HepG2 (cell line): Measurements from ENCODE around the gene ENO1. TPM values are rescaled to one million over a fixed set of nuclear protein-coding genes. Genes with fewer than 3 reads are reported as not detected.

Source experiments
- ATAC-seq: fragments of 200-7000 bp; cut with Tn5 transposase; 3 replicates; pipeline ENCODE4 v1.9.1; 2020; ENCODE audit warnings: mild to moderate bottlenecking, moderate library complexity
- BruUV-seq: library from RNA; stranded (reverse); fragments of 400-500 nt; replicated peaks from 2 replicates; lab custom pipeline; 2021; lab: Mats Ljungman, UMichigan
- CTCF ChIA-PET: fragments of 300-600 bp; formaldehyde crosslinking; extraction: SDS; loops from one replicate; lab custom pipeline; 2021; ENCODE audit warnings: low total read pairs, inconsistent platforms, low intra/inter-chr PET ratio; lab: Yijun Ruan, JAX
- POLR2A ChIA-PET: fragments of 350-600 bp; sonication (Branson Sonifier 250); formaldehyde crosslinking; loops from one replicate; lab custom pipeline; 2020; ENCODE audit warnings: antibody characterized with exemption, inconsistent platforms; lab: Yijun Ruan, JAX
- DNase-seq: peaks from one replicate; pipeline ENCODE4 v3.0.0-alpha.2; 2015; ENCODE audit warnings: low spot score
- FAIRE-seq: peaks from 3 replicates; lab custom pipeline; 2011; peaks lifted over from hg19 to GRCh38; lab: Jason Lieb, UNC
- H2AFZ ChIP-seq: one replicate; pipeline ENCODE4 v1.6.1; 2011; ENCODE audit warnings: low read length, inconsistent platforms
- H3K27ac ChIP-seq: fragments of 300-600 bp; 3 replicates; pipeline ENCODE4 v1.8.0; 2011; ENCODE audit warnings: mixed run types, mild to moderate bottlenecking, mixed read lengths, low read length, inconsistent platforms; ENCODE audit not compliant: insufficient read depth; ENCODE audit errors: extremely low read length
- H3K27me3 ChIP-seq, 2 experiments: fragments of 200-600 bp in 1 of 2; 2 replicates in 1 of 2; 3 replicates in 1 of 2; pipeline versions ENCODE4 v1.6.0 to v1.8.0; 2011; ENCODE audit warnings: low read length in 2 of 2, mild to moderate bottlenecking in 2 of 2, moderate library complexity in 2 of 2, inconsistent platforms in 1 of 2; ENCODE audit not compliant: insufficient read depth in 2 of 2, control insufficient read depth in 1 of 2
- H3K36me3 ChIP-seq, 2 experiments: fragments of 200-600 bp in 1 of 2; replicated peaks in 1 of 2; 2 replicates in 1 of 2; 3 replicates in 1 of 2; pipeline versions ENCODE4 v1.5.1 to v1.8.0; 2011; ENCODE audit warnings: low read length in 2 of 2, inconsistent platforms in 1 of 2; ENCODE audit not compliant: insufficient read depth in 2 of 2, control insufficient read depth in 1 of 2
- H3K4me1 ChIP-seq: 2 replicates; pipeline ENCODE4 v1.5.1; 2012; ENCODE audit warnings: low read length, inconsistent platforms; ENCODE audit not compliant: insufficient read depth
- H3K4me2 ChIP-seq: 2 replicates; pipeline ENCODE4 v1.6.0; 2011; ENCODE audit warnings: low read depth, low read length, inconsistent platforms
- H3K4me3 ChIP-seq, 3 experiments: fragments of 200-600 bp in 1 of 3; sonication (generic), shearing (Covaris generic) in 1 of 3; replicated peaks in 1 of 3; 2 replicates each; pipeline ENCODE4 v1.5.1; 2011 to 2016; ENCODE audit warnings: low read length in 3 of 3, inconsistent platforms in 2 of 3, low read depth in 2 of 3, mild to moderate bottlenecking in 2 of 3, control low read depth in 1 of 3, mixed read lengths in 1 of 3; ENCODE audit not compliant: insufficient read depth in 1 of 3
- H3K79me2 ChIP-seq: one replicate; pipeline ENCODE4 v1.6.1; 2011; ENCODE audit warnings: low read length, inconsistent platforms; ENCODE audit not compliant: insufficient read depth
- H3K9ac ChIP-seq: 2 replicates; pipeline ENCODE4 v1.6.0; 2011; ENCODE audit warnings: mild to moderate bottlenecking, low read depth, low read length, inconsistent platforms; ENCODE audit not compliant: insufficient read depth
- H3K9me3 ChIP-seq: 2 replicates; pipeline ENCODE4 v1.5.1; 2012; ENCODE audit warnings: mild to moderate bottlenecking, low read length
- H4K20me1 ChIP-seq: 2 replicates; pipeline ENCODE4 v1.6.0; 2011; ENCODE audit warnings: inconsistent platforms, mild to moderate bottlenecking, low read length, moderate library complexity; ENCODE audit not compliant: insufficient read depth
- ADNP ChIP-seq: sonication (generic); formaldehyde crosslinking; IDR thresholded peaks from 2 replicates; pipeline ENCODE4 v1.4.0; 2020; ENCODE audit warnings: missing genetic modification reagents
- BCL6 ChIP-seq: IDR thresholded peaks from 2 replicates; pipeline ENCODE4 v1.6.1; 2016; ENCODE audit warnings: missing genetic modification reagents, missing compliant biosample characterization
- CBFB ChIP-seq: sonication (generic); formaldehyde crosslinking; IDR thresholded peaks from 2 replicates; pipeline ENCODE4 v1.4.0; 2020; ENCODE audit warnings: missing genetic modification reagents
- CC2D1A ChIP-seq: sonication (generic); formaldehyde crosslinking; IDR thresholded peaks from 2 replicates; pipeline ENCODE4 v1.8.1; 2023; ENCODE audit warnings: mild to moderate bottlenecking, missing genetic modification reagents
- FOXO1 ChIP-seq: sonication (generic); formaldehyde crosslinking; IDR thresholded peaks from 2 replicates; pipeline ENCODE4 v1.4.0; 2020; ENCODE audit warnings: missing genetic modification reagents
- HDAC2 ChIP-seq: sonication (generic); formaldehyde crosslinking; IDR thresholded peaks from 2 replicates; pipeline ENCODE4 v1.4.0; 2020; ENCODE audit warnings: missing genetic modification reagents
- HOXD1 ChIP-seq: sonication (generic); formaldehyde crosslinking; IDR thresholded peaks from 2 replicates; pipeline ENCODE4 v1.5.0; 2020; ENCODE audit warnings: missing genetic modification reagents
- KAT7 ChIP-seq: IDR thresholded peaks from 2 replicates; pipeline ENCODE4 v1.6.1; 2018; ENCODE audit warnings: borderline replicate concordance, missing compliant biosample characterization
- NR3C1 ChIP-seq: sonication (generic); formaldehyde crosslinking; IDR thresholded peaks from 2 replicates; pipeline ENCODE4 v1.4.0; 2020; ENCODE audit warnings: missing genetic modification reagents
- PATZ1 ChIP-seq: sonication (generic); formaldehyde crosslinking; IDR thresholded peaks from 2 replicates; pipeline ENCODE4 v1.4.0; 2020; ENCODE audit warnings: missing genetic modification reagents
- PLSCR1 ChIP-seq: sonication (generic); formaldehyde crosslinking; IDR thresholded peaks from 2 replicates; pipeline ENCODE4 v1.5.0; 2020; ENCODE audit warnings: missing genetic modification reagents, mild to moderate bottlenecking, borderline replicate concordance
- POLR2A ChIP-seq, 2 experiments: IDR thresholded peaks; 2 replicates each; pipeline ENCODE4 v1.6.1; 2011; ENCODE audit warnings: low read depth in 2 of 2, low read length in 2 of 2, mild to moderate bottlenecking in 1 of 2, moderate library complexity in 1 of 2; ENCODE audit not compliant: insufficient read depth in 1 of 2
- POLR2AphosphoS5 ChIP-seq: IDR thresholded peaks from 2 replicates; pipeline ENCODE4 v1.6.1; 2012; ENCODE audit warnings: low read depth, low read length
- RXRB ChIP-seq: IDR thresholded peaks from 2 replicates; pipeline ENCODE4 v1.6.1; 2016; ENCODE audit warnings: borderline replicate concordance, missing genetic modification reagents, missing compliant biosample characterization
- THAP7 ChIP-seq: sonication (generic); formaldehyde crosslinking; IDR thresholded peaks from 2 replicates; pipeline ENCODE4 v1.8.1; 2023; ENCODE audit warnings: mild to moderate bottlenecking, missing genetic modification reagents
- ZFP36L2 ChIP-seq: sonication (generic); formaldehyde crosslinking; IDR thresholded peaks from 2 replicates; pipeline ENCODE4 v1.4.0; 2020; ENCODE audit warnings: missing genetic modification reagents
- ZNF207 ChIP-seq: fragments of 450-650 bp; IDR thresholded peaks from 2 replicates; pipeline ENCODE4 v1.6.1; 2016; ENCODE audit warnings: antibody characterized with exemption, borderline replicate concordance
- ZNF639 ChIP-seq: conservative IDR thresholded peaks from 2 replicates; pipeline ENCODE4 v1.6.1; 2018; ENCODE audit warnings: missing genetic modification reagents
- ZNF7 ChIP-seq: IDR thresholded peaks from 2 replicates; pipeline ENCODE4 v1.6.1; 2016; ENCODE audit warnings: missing biosample characterization, missing genetic modification reagents
- ZNF841 ChIP-seq: sonication (generic); formaldehyde crosslinking; IDR thresholded peaks from 2 replicates; pipeline ENCODE4 v1.8.1; 2023; ENCODE audit warnings: missing genetic modification reagents, borderline replicate concordance
- ZZZ3 ChIP-seq: sonication (generic); formaldehyde crosslinking; IDR thresholded peaks from 2 replicates; pipeline ENCODE4 v1.4.0; 2020; ENCODE audit warnings: missing genetic modification reagents, mild to moderate bottlenecking, borderline replicate concordance
- WGBS: methylation state at CpG from one replicate; pipeline ENCODE4 v1.1.6; 2017; ENCODE audit warnings: low lambda C conversion rate; 5-methylcytosine and 5-hydroxymethylcytosine counted together
- in situ Hi-C: cut with HindIII; loops from 2 replicates; pipeline ENCODE4 v1.10.0; 2017; ENCODE audit warnings: low pct_unique_long_range_greater_than_20kb; ENCODE audit not compliant: extremely low pct_ligation_motif_present
- intact Hi-C: fragments of 100-400 bp; cut with micrococcal nuclease; formaldehyde crosslinking; loops from one replicate; pipeline ENCODE4 v1.10.0; 2022; ENCODE audit not compliant: unreplicated experiment
- polyA plus RNA-seq, 8 experiments: library from polyadenylated mRNA; depleted of rRNA in 3 of 8; stranded (reverse) in 7 of 8; unstranded in 1 of 8; fragments of >200 nt; fragmentation: Illumina TruSeq in 4 of 8; extraction: Trizol in 4 of 8; gene quantifications; 2 replicates each; pipeline versions ENCODE4 v1.2.1 to v1.2.3, GENCODE V29; 2011 to 2016; ENCODE audit warnings: low read depth in 4 of 8, missing spikeins in 1 of 8, mixed read lengths in 1 of 8; ENCODE audit not compliant: insufficient read depth in 1 of 8
- total RNA-seq, 5 experiments: library from RNA; depleted of rRNA; stranded (reverse); fragments of >200 nt; fragmentation: Illumina TruSeq; extraction: Trizol; gene quantifications; 2 replicates each; pipeline ENCODE4 v1.2.3, GENCODE V29; 2016; ENCODE audit warnings: low read depth in 1 of 5

The ENO1 gene
- total and polyA plus RNA-seq, 2 of the 13 experiments (the other 11 are each of a cell fraction or from before 2014, with no cell fraction given): 1,559 to 3,103 TPM

GRCh38 chr1:8866792-8867415 is 11.6 kb downstream of the ENO1 start (continued):
- TF ChIP-seq RXRB (CRISPR knock-in tag) (no peak), HOXD1 (no peak)

- Histone ChIP-seq H3K27ac (no peak overlapping the region), H4K20me1 (peaks cover 96% of the 10 kb centered on the region), H3K4me3 (no peak overlapping the region), H3K4me1 (peaks cover 95% of the 10 kb centered on the region), H3K79me2 (peaks cover 41% of the 10 kb centered on the region), H3K9me3 (no peaks in the 10 kb centered on the region), H3K4me2 (no peak overlapping the region), H3K9ac (no peak overlapping the region), H3K27me3 (no peaks in the 10 kb centered on the region), H3K36me3 (peaks cover 60 to 90% of the 10 kb centered on the region in 2 experiments), H2AFZ (no peak overlapping the region)
- FAIRE-seq: no peak
- intact Hi-C loops: no loop called here
- ChIA-PET POLR2A (interaction anchor here (1.3 to 13.6 kb wide), 3 partner anchors 8 to 18 kb away, joined by 4 to 116 read pairs (median 43); partner anchors contain the start of gene ENO1), CTCF (no interaction called here)
- 97% methylated on average over 7 of the region's 10 CpGs for WGBS
- BruUV-seq: no TSS peak
- ATAC-seq: no peak
- DNase-seq: no peak
- in situ Hi-C loops: no loop called here
- no peak for TF ChIP-seq BCL6 (CRISPR knock-in tag)
- TF ChIP-seq POLR2A (IDR thresholded peaks at IDR 0.05; ENCODE audit: insufficient read depth in 1 of 2, low read depth in 2 of 2, low read length in 2 of 2): peak in 1 of 2 experiments; percentile 65; a peak in 3 of 4 replicates
- TF ChIP-seq ZNF207: no peak
- TF ChIP-seq CC2D1A: no peak
- TF ChIP-seq PATZ1 (CRISPR knock-in tag): no peak
- TF ChIP-seq POLR2AphosphoS5: peak; percentile 38
- TF ChIP-seq ZNF639 (CRISPR knock-in tag): no peak
- TF ChIP-seq THAP7 (CRISPR knock-in tag): no peak
- TF ChIP-seq CBFB (CRISPR knock-in tag): no peak
- TF ChIP-seq ZNF841 (CRISPR knock-in tag): no peak
- TF ChIP-seq ZNF7: no peak
- TF ChIP-seq NR3C1 (CRISPR knock-in tag): no peak
- TF ChIP-seq KAT7 (CRISPR knock-in tag): no peak
- TF ChIP-seq ZZZ3 (CRISPR knock-in tag): no peak
- TF ChIP-seq PLSCR1 (CRISPR knock-in tag): no peak
- no peak for TF ChIP-seq HDAC2 (CRISPR knock-in tag)
- no peak for TF ChIP-seq ZFP36L2 (CRISPR knock-in tag)
- no peak for TF ChIP-seq ADNP (CRISPR knock-in tag)
- no peak for TF ChIP-seq FOXO1 (CRISPR knock-in tag)
These were observed 12.2 kb downstream of the ENO1 start for GRCh38 chr1:8866173-8866791.
